Activated naive CD4-positive, alpha-beta T cell treated with anti-CD3 and anti-CD28 coated beads, Interleukin-2, amount 50 U/mL, for 72 hours (primary cell): ENCODE results near the gene CRELD1. TPM values are rescaled to one million over a fixed set of nuclear protein-coding genes. Genes with fewer than 3 reads are reported as not detected.
"Not testable (repeated sequence)": the region's sequence is repeated elsewhere in the genome, so short reads cannot be mapped to it uniquely, and the experiment has no call there.

Experiments
- ATAC-seq, 2 donors: fragments of 150-1000 bp; cut with Tn5 transposase; 2 replicates each; pipeline ENCODE4 v1.10.0; 2021; ENCODE audit warnings: mild to moderate bottlenecking in 2 of 2, moderate library complexity in 2 of 2
- DNase-seq, 2 donors: peaks; one replicate each; pipeline ENCODE4 v3.0.0; 2021 to 2022; ENCODE audit warnings: low spot score in 2 of 2
- H3K27ac Mint-ChIP-seq, 2 donors: one replicate each; pipeline ENCODE4 v1.8.0; 2022; ENCODE audit warnings: mild to moderate bottlenecking in 2 of 2, mixed read lengths in 2 of 2
- H3K36me3 Mint-ChIP-seq, 2 donors: one replicate each; pipeline ENCODE4 v1.8.0; 2022; ENCODE audit warnings: mixed read lengths in 2 of 2
- H3K9me3 Mint-ChIP-seq, 2 donors: one replicate each; pipeline ENCODE4 v1.8.0; 2022; ENCODE audit warnings: mixed read lengths in 2 of 2
- total RNA-seq, 2 donors: library from RNA; stranded (reverse); gene quantifications; one replicate each; pipeline ENCODE4 v1.2.3, GENCODE V29; 2022

The CRELD1 gene
- total RNA-seq, 2 donors from 2014 or later: 23.8 to 25.0 TPM

- DNase-seq (peak in 1 of 2 donors; percentile 42), ATAC-seq (peak; percentile 74 to 90)
- no peaks in the 10 kb centered on the region for H3K36me3 Mint-ChIP-seq
- no peaks in the 10 kb centered on the region for H3K9me3 Mint-ChIP-seq
- no peak within 1 kb of the TSS for H3K27ac Mint-ChIP-seq
These were observed 16.6 kb upstream of the CRELD1 start, which contains the start of gene IL17RC for GRCh38 chr3:9916734-9917680. IL17RC (plus strand) TSS chr3:9917098; CDS start chr3:9917316, 218 bp downstream.

- ATAC-seq (no peak), DNase-seq (no peak)
- H3K36me3 Mint-ChIP-seq: no peaks in the 10 kb centered on the region
- H3K9me3 Mint-ChIP-seq: no peaks in the 10 kb centered on the region
- no peak overlapping the region for H3K27ac Mint-ChIP-seq
These were observed 15.8 kb upstream of the CRELD1 start for GRCh38 chr3:9917820-9918219.

GRCh38 chr3:9918261-9919038 is 15.2 kb upstream of the CRELD1 start:
- Mint-ChIP-seq H3K36me3 (no peaks in the 10 kb centered on the region), H3K27ac (no peak overlapping the region), H3K9me3 (no peaks in the 10 kb centered on the region)
- ATAC-seq: no peak
- DNase-seq: no peak

- Mint-ChIP-seq H3K27ac (no peak overlapping the region), H3K36me3 (no peaks in the 10 kb centered on the region), H3K9me3 (no peaks in the 10 kb centered on the region)
- DNase-seq: no peak
- ATAC-seq: no peak
These were observed 5.5 kb upstream of the CRELD1 start for GRCh38 chr3:9928158-9928557.

- ATAC-seq: no peak
- no peak for DNase-seq
- no peak overlapping the region for H3K27ac Mint-ChIP-seq
- H3K36me3 Mint-ChIP-seq: no peaks in the 10 kb centered on the region
- H3K9me3 Mint-ChIP-seq: no peaks in the 10 kb centered on the region
These were observed 2.7 kb upstream of the CRELD1 start for GRCh38 chr3:9930804-9931418.

- Mint-ChIP-seq H3K36me3 (no peaks in the 10 kb centered on the region), H3K27ac (peak overlapping the region; percentile 96 to 97), H3K9me3 (no peaks in the 10 kb centered on the region)
- DNase-seq (no peak), ATAC-seq (no peak)
These were observed 1.1 kb upstream of the CRELD1 start for GRCh38 chr3:9932535-9932842.

- DNase-seq: peak; percentile 80 to 89
- no peaks in the 10 kb centered on the region for H3K9me3 Mint-ChIP-seq
- peak; percentile 80 to 85 for ATAC-seq
- H3K27ac Mint-ChIP-seq: peak overlapping the region; percentile 96 to 97
- no peaks in the 10 kb centered on the region for H3K36me3 Mint-ChIP-seq
These were observed 632 bp upstream of the CRELD1 start for GRCh38 chr3:9932843-9933560.

- no peaks in the 10 kb centered on the region for H3K9me3 Mint-ChIP-seq
- no peak for ATAC-seq
- no peak for DNase-seq
- no peaks in the 10 kb centered on the region for H3K36me3 Mint-ChIP-seq
- H3K27ac Mint-ChIP-seq: peak overlapping the region; percentile 96 to 98
These were observed 594 bp downstream of the CRELD1 start for GRCh38 chr3:9934235-9934621.

GRCh38 chr3:9934993-9935392 is 1.4 kb downstream of the CRELD1 start:
- ATAC-seq: no peak
- Mint-ChIP-seq H3K36me3 (no peaks in the 10 kb centered on the region), H3K9me3 (no peaks in the 10 kb centered on the region), H3K27ac (peak overlapping the region; percentile 0 to 96)
- no peak for DNase-seq

- Mint-ChIP-seq H3K27ac (peak overlapping the region in 1 of 2 donors; percentile 96), H3K9me3 (no peaks in the 10 kb centered on the region), H3K36me3 (no peaks in the 10 kb centered on the region)
- DNase-seq (no peak), ATAC-seq (no peak)
These were observed 2.4 kb downstream of the CRELD1 start for GRCh38 chr3:9935966-9936510.

- DNase-seq: no peak
- Mint-ChIP-seq H3K9me3 (no peaks in the 10 kb centered on the region), H3K27ac (no peak overlapping the region), H3K36me3 (no peaks in the 10 kb centered on the region)
- ATAC-seq: no peak
These were observed 4.0 kb downstream of the CRELD1 start for GRCh38 chr3:9937486-9938238.

- Mint-ChIP-seq H3K36me3 (no peaks in the 10 kb centered on the region), H3K9me3 (no peaks in the 10 kb centered on the region), H3K27ac (peak overlapping the region in 1 of 2 donors; percentile 65)
- ATAC-seq (no peak), DNase-seq (no peak)
These were observed 5.3 kb downstream of the CRELD1 start for GRCh38 chr3:9938966-9939365.

GRCh38 chr3:9939906-9940305 is 6.3 kb downstream of the CRELD1 start:
- H3K36me3 Mint-ChIP-seq, H3K27ac Mint-ChIP-seq, DNase-seq, H3K9me3 Mint-ChIP-seq, ATAC-seq: not testable (repeated sequence)

- H3K9me3 Mint-ChIP-seq: no peaks in the 10 kb centered on the region
- DNase-seq: no peak
- no peaks in the 10 kb centered on the region for H3K36me3 Mint-ChIP-seq
- ATAC-seq: no peak
- H3K27ac Mint-ChIP-seq: no peak overlapping the region
These were observed 7.1 kb downstream of the CRELD1 start for GRCh38 chr3:9940746-9941145.

GRCh38 chr3:9942164-9942563 is 8.5 kb downstream of the CRELD1 start:
- ATAC-seq (no peak), DNase-seq (no peak)
- Mint-ChIP-seq H3K36me3 (no peaks in the 10 kb centered on the region), H3K27ac (peak overlapping the region in 1 of 2 donors; percentile 66), H3K9me3 (no peaks in the 10 kb centered on the region)
